Vagina (tissue), 2 donors: Measurements from ENCODE around the gene METTL25B.

Source experiments
- CTCF ChIP-seq, 3 experiments: fragments of 450-650 bp in 2 of 3; fragments of 200-600 bp in 1 of 3; sonication (generic) in 1 of 3; IDR thresholded peaks; one replicate each; pipeline ENCODE4 v1.5.1; 2017 to 2019; ENCODE audit warnings: antibody characterized with exemption in 3 of 3, mild to moderate bottlenecking in 2 of 3, moderate library complexity in 2 of 3
- POLR2A ChIP-seq, 2 donors: fragments of 450-650 bp; IDR thresholded peaks; one replicate each; pipeline ENCODE4 v1.6.1; 2017; ENCODE audit warnings: antibody characterized with exemption in 2 of 2, mild to moderate bottlenecking in 2 of 2, moderate library complexity in 2 of 2
- POLR2AphosphoS5 ChIP-seq, 2 donors: sonication (generic); formaldehyde crosslinking; IDR thresholded peaks; one replicate each; pipeline ENCODE4 v1.9.0; 2017; ENCODE audit warnings: antibody characterized with exemption in 2 of 2, mild to moderate bottlenecking in 2 of 2, low read depth in 1 of 2; ENCODE audit not compliant: insufficient read depth in 1 of 2

- TF ChIP-seq CTCF (IDR thresholded peaks at IDR 0.05) = no peak
- TF ChIP-seq POLR2A (IDR thresholded peaks at IDR 0.05) = no peak
- no peak for TF ChIP-seq POLR2AphosphoS5 (IDR thresholded peaks at IDR 0.05; ENCODE audit: insufficient read depth in 1 of 2, low read depth in 1 of 2)
Measured at GRCh38 chr1:156711011-156711817, 17.1 kb upstream of the METTL25B start.
